Body of pancreas (tissue), 4 donors: ENCODE data around the gene ST3GAL4. TPM values are rescaled to one million over a fixed set of nuclear protein-coding genes. Genes with fewer than 3 reads are reported as not detected.

Source experiments
- ATAC-seq: fragments of 150-250 bp; one replicate; pipeline ENCODE4 v1.9.1; 2016
- DNase-seq, 4 donors: peaks; one replicate each; pipeline ENCODE4 v3.0.0-alpha.2; 2019
- H3K27ac ChIP-seq, 4 donors: fragments of 200-600 bp; sonication (generic); 1 replicate in 3 of 4; 2 replicates in 1 of 4; pipeline versions ENCODE4 v1.5.1 to v1.6.1; 2016 to 2019; ENCODE audit warnings: mild to moderate bottlenecking in 1 of 4, mixed read lengths in 1 of 4, moderate library complexity in 1 of 4
- H3K27me3 ChIP-seq, 2 donors: fragments of 200-600 bp; sonication (generic); one replicate each; pipeline ENCODE4 v1.6.0; 2016; ENCODE audit warnings: mild to moderate bottlenecking in 1 of 2
- H3K36me3 ChIP-seq, 2 donors: fragments of 200-600 bp; sonication (generic); replicated peaks in 1 of 2; 2 replicates each; pipeline ENCODE4 v1.5.1; 2016; ENCODE audit warnings: low read depth in 2 of 2; ENCODE audit not compliant: insufficient read depth in 1 of 2
- H3K4me1 ChIP-seq: fragments of 200-600 bp; sonication (generic); one replicate; pipeline ENCODE4 v1.6.0; 2016
- H3K4me3 ChIP-seq, 2 donors: fragments of 200-600 bp; sonication (generic); 1 replicate in 1 of 2; 2 replicates in 1 of 2; pipeline ENCODE4 v1.5.1; 2016 to 2019
- H3K9me3 ChIP-seq, 3 donors: fragments of 200-600 bp; sonication (generic); 1 replicate in 2 of 3; 2 replicates in 1 of 3; pipeline ENCODE4 v1.5.1; 2016
- CTCF ChIP-seq, 7 experiments: fragments of 450-650 bp in 4 of 7; fragments of 200-600 bp in 3 of 7; sonication (generic) in 3 of 7; IDR thresholded peaks; one replicate each; pipeline ENCODE4 v1.5.1; 2016 to 2019; ENCODE audit warnings: antibody characterized with exemption in 7 of 7
- POLR2A ChIP-seq, 3 donors: fragments of 450-650 bp; IDR thresholded peaks; one replicate each; pipeline ENCODE4 v1.6.1; 2016; ENCODE audit warnings: antibody characterized with exemption in 3 of 3, mild to moderate bottlenecking in 2 of 3
- WGBS, 2 donors: methylation state at CpG; one replicate each; pipeline ENCODE4 v1.1.5; 2017; 5-methylcytosine and 5-hydroxymethylcytosine counted together
- intact Hi-C: fragments of 100-400 bp; cut with DNase I; formaldehyde crosslinking; loops from one replicate; pipeline ENCODE4 v1.15.1; 2023
- total RNA-seq, 2 donors: library from RNA; depleted of rRNA; stranded (reverse); fragments of >200 nt; gene quantifications; one replicate each; pipeline ENCODE4 v1.1.0, GENCODE V29; 2016

ST3GAL4 gene
- total RNA-seq, 2 donors from 2014 or later = 7.5 to 14.8 TPM

- no peak overlapping the region for H3K27ac ChIP-seq
- no peaks in the 10 kb centered on the region for H3K4me1 ChIP-seq
- no peaks in the 10 kb centered on the region for H3K36me3 ChIP-seq
- TF ChIP-seq CTCF (IDR thresholded peaks at IDR 0.05) = no peak
- TF ChIP-seq POLR2A (IDR thresholded peaks at IDR 0.05) = no peak
- no peaks in the 10 kb centered on the region for H3K27me3 ChIP-seq
- ATAC-seq = no peak
- no peak for DNase-seq
- WGBS, 2 donors = 83 to 88% methylated on average over 8 to 12 of the region's 12 CpGs
- H3K4me3 ChIP-seq = no peak overlapping the region
- no peaks in the 10 kb centered on the region for H3K9me3 ChIP-seq
- intact Hi-C loops = no loop called here
Observed at GRCh38 chr11:126407101-126407521, 51.6 kb downstream of the ST3GAL4 start.

- Histone ChIP-seq H3K36me3 (no peaks in the 10 kb centered on the region), H3K27me3 (no peaks in the 10 kb centered on the region), H3K27ac (no peak overlapping the region), H3K9me3 (no peaks in the 10 kb centered on the region), H3K4me3 (no peak overlapping the region), H3K4me1 (no peaks in the 10 kb centered on the region)
- intact Hi-C loops = no loop called here
- 83 to 85% methylated on average over 11 to 13 of the region's 15 CpGs for WGBS, 2 donors
- DNase-seq = no peak
- TF ChIP-seq CTCF (IDR thresholded peaks at IDR 0.05) (no peak), POLR2A (IDR thresholded peaks at IDR 0.05) (no peak)
- no peak for ATAC-seq
Observed at GRCh38 chr11:126407682-126408288, 52.3 kb downstream of the ST3GAL4 start.

GRCh38 chr11:126408496-126408895 lies 53.0 kb downstream of the ST3GAL4 start:
- Histone ChIP-seq H3K27me3 (no peaks in the 10 kb centered on the region), H3K36me3 (no peaks in the 10 kb centered on the region), H3K9me3 (no peaks in the 10 kb centered on the region), H3K4me3 (no peak overlapping the region), H3K27ac (no peak overlapping the region), H3K4me1 (no peaks in the 10 kb centered on the region)
- intact Hi-C loops = no loop called here
- ATAC-seq (no peak), DNase-seq (no peak)
- TF ChIP-seq POLR2A (IDR thresholded peaks at IDR 0.05) (no peak), CTCF (IDR thresholded peaks at IDR 0.05) (no peak)
- WGBS, 2 donors = 81 to 82% methylated on average over 10 to 12 of the region's 12 CpGs

- WGBS, 2 donors = 82 to 85% methylated on average over 12 of the region's 12 CpGs
- no peaks in the 10 kb centered on the region for H3K27me3 ChIP-seq
- no peak overlapping the region for H3K4me3 ChIP-seq
- TF ChIP-seq POLR2A (IDR thresholded peaks at IDR 0.05) (no peak), CTCF (IDR thresholded peaks at IDR 0.05) (no peak)
- no peaks in the 10 kb centered on the region for H3K9me3 ChIP-seq
- H3K4me1 ChIP-seq = no peaks in the 10 kb centered on the region
- intact Hi-C loops = no loop called here
- no peaks in the 10 kb centered on the region for H3K36me3 ChIP-seq
- ATAC-seq = no peak
- no peak for DNase-seq
- H3K27ac ChIP-seq = no peak overlapping the region
Observed at GRCh38 chr11:126408901-126409619, 53.6 kb downstream of the ST3GAL4 start.

- no peak for ATAC-seq
- Histone ChIP-seq H3K9me3 (no peaks in the 10 kb centered on the region), H3K4me3 (no peak overlapping the region), H3K36me3 (no peaks in the 10 kb centered on the region), H3K4me1 (no peaks in the 10 kb centered on the region), H3K27ac (no peak overlapping the region), H3K27me3 (no peaks in the 10 kb centered on the region)
- no peak for DNase-seq
- TF ChIP-seq POLR2A (IDR thresholded peaks at IDR 0.05) (no peak), CTCF (IDR thresholded peaks at IDR 0.05) (no peak)
- WGBS, 2 donors = 69 to 79% methylated on average over 3 of the region's 3 CpGs
- intact Hi-C loops = no loop called here
Observed at GRCh38 chr11:126409620-126409985, 54.1 kb downstream of the ST3GAL4 start.
